Karpas-422 (cell line): ENCODE measurements around the gene PIK3R6. TPM values are rescaled to one million over a fixed set of nuclear protein-coding genes. Genes with fewer than 3 reads are reported as not detected.

ENCODE experiments used
- DNase-seq: peaks from one replicate; pipeline ENCODE4 v3.0.0-alpha.2; 2015
- H2AFZ ChIP-seq: fragments of 200-600 bp; sonication (generic); 2 replicates; pipeline ENCODE4 v1.6.1; 2014; ENCODE audit warnings: antibody characterized with exemption, low read length, mixed read lengths
- H3K27ac ChIP-seq: fragments of 200-600 bp; sonication (generic); 2 replicates; pipeline ENCODE4 v1.5.1; 2014; ENCODE audit warnings: mild to moderate bottlenecking, low read length, moderate library complexity
- H3K27me3 ChIP-seq: fragments of 200-600 bp; sonication (generic); 2 replicates; pipeline ENCODE4 v1.6.1; 2014; ENCODE audit warnings: low read length, mixed read lengths
- H3K36me3 ChIP-seq: fragments of 200-600 bp; sonication (generic); 2 replicates; pipeline ENCODE4 v1.6.1; 2014; ENCODE audit warnings: low read length, mixed read lengths; ENCODE audit not compliant: insufficient read depth
- H3K4me1 ChIP-seq: fragments of 200-600 bp; sonication (generic); 2 replicates; pipeline ENCODE4 v1.6.1; 2014; ENCODE audit warnings: mild to moderate bottlenecking, low read length, mixed read lengths
- H3K4me2 ChIP-seq: fragments of 200-600 bp; sonication (generic); 2 replicates; pipeline ENCODE4 v1.6.1; 2014; ENCODE audit warnings: low read length, low read depth, mild to moderate bottlenecking; ENCODE audit not compliant: poor library complexity, severe bottlenecking
- H3K4me3 ChIP-seq: fragments of 200-600 bp; sonication (generic); 2 replicates; pipeline ENCODE4 v1.5.1; 2014; ENCODE audit warnings: mild to moderate bottlenecking, antibody characterized with exemption, low read length, mixed read lengths
- H3K79me2 ChIP-seq: fragments of 200-600 bp; sonication (generic); 2 replicates; pipeline ENCODE4 v1.6.1; 2014; ENCODE audit warnings: mild to moderate bottlenecking, low read length, mixed read lengths
- H3K9ac ChIP-seq: fragments of 200-600 bp; sonication (generic); 2 replicates; pipeline ENCODE4 v1.6.0; 2014; ENCODE audit warnings: low read length
- H3K9me2 ChIP-seq: fragments of 200-600 bp; sonication (generic), shearing (Covaris generic); replicated peaks from 2 replicates; pipeline ENCODE4 v1.6.0; 2014; ENCODE audit warnings: mild to moderate bottlenecking, low read length, moderate library complexity; ENCODE audit not compliant: insufficient read depth
- H3K9me3 ChIP-seq: fragments of 300-700, 200-600 bp; sonication (generic); 2 replicates; pipeline ENCODE4 v1.6.1; 2014; ENCODE audit warnings: low read length, mixed read lengths
- H4K20me1 ChIP-seq: fragments of 200-600 bp; sonication (generic); 2 replicates; pipeline ENCODE4 v1.6.1; 2014; ENCODE audit warnings: mild to moderate bottlenecking, antibody characterized with exemption, low read length, low read depth; ENCODE audit not compliant: insufficient read depth
- total RNA-seq: library from RNA; depleted of rRNA; stranded (reverse); fragments of >200 nt; shearing (Covaris generic); gene quantifications from 2 replicates; pipeline ENCODE4 v1.2.3, GENCODE V29; 2014; ENCODE audit warnings: low replicate concordance; rRNA removed

PIK3R6 gene
- not detected in 2 replicates for total RNA-seq

DNA sequence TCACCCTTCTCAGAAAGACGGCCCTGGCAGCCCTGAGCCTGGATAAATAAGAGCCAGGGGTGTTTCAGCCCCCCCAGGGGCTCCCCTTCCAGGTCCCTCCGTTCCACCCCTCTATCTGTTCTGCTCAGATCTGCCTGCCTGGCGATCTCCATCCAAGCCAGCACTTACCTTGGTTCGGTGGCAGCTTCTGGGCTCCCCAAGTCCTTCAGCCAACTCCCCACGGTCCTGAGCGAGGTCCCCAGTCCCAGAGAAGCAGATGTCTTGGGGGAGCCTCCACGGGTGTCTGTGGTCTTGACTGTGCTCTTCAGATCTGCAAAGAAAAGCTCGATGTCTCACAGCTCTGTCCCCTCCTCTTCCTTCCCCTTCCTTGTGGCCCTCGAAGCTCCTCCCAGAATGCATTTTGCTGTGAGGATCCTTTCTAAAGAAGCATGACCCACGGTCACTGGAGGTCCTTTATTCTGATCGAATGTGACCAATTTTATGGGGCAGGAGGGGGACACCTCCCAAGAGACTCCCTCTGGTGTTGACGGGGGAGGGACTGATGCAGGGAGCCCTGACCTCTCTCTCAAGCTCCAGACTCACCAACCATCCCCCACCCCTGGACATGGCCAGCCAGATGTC lies at the start of gene PIK3R6:
Gene PIK3R6 (minus strand): TSS at position 314 of the 621 bp plus-strand sequence. CDS start 17,880 bp downstream, outside the sequence.
- Histone ChIP-seq H3K79me2 (no peaks in the 10 kb centered on the region), H3K4me3 (no peak within 1 kb of the TSS), H3K27ac (no peak within 1 kb of the TSS), H3K9me2 (no peaks in the 10 kb centered on the region), H3K36me3 (no peaks in the 10 kb centered on the region), H4K20me1 (no peaks in the 10 kb centered on the region), H3K9ac (no peak within 1 kb of the TSS), H3K9me3 (no peaks in the 10 kb centered on the region), H3K4me1 (no peaks in the 10 kb centered on the region), H2AFZ (no peak within 1 kb of the TSS), H3K4me2 (no peak within 1 kb of the TSS), H3K27me3 (no peaks in the 10 kb centered on the region)
- DNase-seq: no peak

- H3K27ac ChIP-seq: no peak overlapping the region
- H3K79me2 ChIP-seq: no peaks in the 10 kb centered on the region
Measured at GRCh38 chr17:8916466-8916865, 49.0 kb upstream of the PIK3R6 start.

GRCh38 chr17:8914554-8914953 lies 47.1 kb upstream of the PIK3R6 start:
- no peak overlapping the region for H3K4me3 ChIP-seq
- no peaks in the 10 kb centered on the region for H3K79me2 ChIP-seq
- no peaks in the 10 kb centered on the region; the same call in 1 of the 2 replicates for H4K20me1 ChIP-seq
- no peak for DNase-seq
- H3K4me1 ChIP-seq: peaks cover 6% of the 10 kb centered on the region; the same call in 1 of the 2 replicates
- H3K9me2 ChIP-seq: no peaks in the 10 kb centered on the region
- H3K36me3 ChIP-seq: no peaks in the 10 kb centered on the region
- no peak overlapping the region for H3K4me2 ChIP-seq
- H3K27me3 ChIP-seq: 0 out of 2 replicates have a peak, but pooled peaks cover 3% of the 10 kb centered on the region
- H3K9ac ChIP-seq: no peak overlapping the region
- H3K27ac ChIP-seq: no peak overlapping the region
- no peak overlapping the region for H2AFZ ChIP-seq
- H3K9me3 ChIP-seq: no peaks in the 10 kb centered on the region

More at GRCh38 chr17:8916466-8916865, 49.0 kb upstream of the PIK3R6 start:
- H3K9me2 ChIP-seq: no peaks in the 10 kb centered on the region
- no peaks in the 10 kb centered on the region; the same call in 1 of the 2 replicates for H4K20me1 ChIP-seq
- H3K36me3 ChIP-seq: no peaks in the 10 kb centered on the region
- DNase-seq: no peak
- no peak overlapping the region for H3K9ac ChIP-seq
- H3K4me1 ChIP-seq: peaks cover 6% of the 10 kb centered on the region; the same call in 1 of the 2 replicates
- no peak overlapping the region for H2AFZ ChIP-seq
- no peak overlapping the region for H3K4me3 ChIP-seq
- no peaks in the 10 kb centered on the region for H3K9me3 ChIP-seq
- H3K4me2 ChIP-seq: no peak overlapping the region
- H3K27me3 ChIP-seq: 0 out of 2 replicates have a peak, but pooled peaks cover 3% of the 10 kb centered on the region

DNA sequence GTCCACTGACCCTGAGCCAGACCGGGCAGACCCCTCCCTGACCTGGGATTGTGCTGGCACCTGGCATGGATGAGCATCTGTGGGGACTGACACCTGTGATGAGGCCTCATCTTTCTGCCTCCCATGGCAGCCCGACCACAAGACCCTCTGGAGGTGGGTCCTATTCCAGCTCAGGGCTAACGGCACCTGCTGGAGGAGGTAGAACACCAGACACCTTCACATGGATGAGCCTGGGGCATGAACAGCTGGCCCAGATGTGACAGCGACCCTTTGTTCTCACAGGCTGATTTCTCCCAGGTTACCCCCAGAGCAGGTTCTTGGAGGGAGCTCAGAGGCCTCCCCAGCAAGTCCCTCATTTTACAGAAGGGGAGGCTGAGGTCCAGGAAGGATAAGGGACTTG lies 46.4 kb upstream of the PIK3R6 start:
- Histone ChIP-seq H2AFZ (no peak overlapping the region), H3K79me2 (no peaks in the 10 kb centered on the region), H3K4me2 (no peak overlapping the region), H3K36me3 (no peaks in the 10 kb centered on the region), H3K4me1 (peaks cover 6% of the 10 kb centered on the region; the same call in 1 of the 2 replicates), H3K27ac (no peak overlapping the region), H3K9me3 (no peaks in the 10 kb centered on the region), H3K9ac (no peak overlapping the region), H4K20me1 (no peaks in the 10 kb centered on the region; the same call in 1 of the 2 replicates), H3K27me3 (no peaks in the 10 kb centered on the region), H3K9me2 (no peaks in the 10 kb centered on the region), H3K4me3 (no peak overlapping the region)
- DNase-seq: no peak

DNA sequence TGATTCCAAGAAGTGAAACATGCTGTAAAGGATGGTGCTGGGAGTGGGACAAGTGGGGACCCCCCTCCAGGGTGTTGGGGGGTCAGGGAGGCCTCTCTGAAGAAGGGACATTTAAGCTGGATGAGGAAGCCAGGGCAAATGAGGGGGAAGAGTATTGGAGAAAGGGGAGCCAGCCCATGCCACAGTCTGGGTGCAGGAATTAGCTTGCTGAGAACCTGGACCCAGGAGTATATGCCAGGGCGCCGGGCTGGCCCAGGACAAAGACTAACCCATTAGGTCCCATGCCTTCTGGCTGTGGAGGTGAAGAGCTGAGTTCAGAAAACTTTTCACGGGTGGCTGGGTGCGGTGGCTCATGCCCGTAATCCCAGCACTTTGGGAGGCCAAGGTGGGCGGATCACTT lies 45.6 kb upstream of the PIK3R6 start:
- no peak for DNase-seq
- Histone ChIP-seq H3K4me1 (peaks cover 6% of the 10 kb centered on the region; the same call in 1 of the 2 replicates), H4K20me1 (no peaks in the 10 kb centered on the region; the same call in 1 of the 2 replicates), H3K9me2 (no peaks in the 10 kb centered on the region), H3K9me3 (no peaks in the 10 kb centered on the region), H3K4me3 (no peak overlapping the region), H3K79me2 (no peaks in the 10 kb centered on the region), H2AFZ (no peak overlapping the region), H3K36me3 (no peaks in the 10 kb centered on the region), H3K27me3 (no peaks in the 10 kb centered on the region), H3K27ac (no peak overlapping the region), H3K9ac (no peak overlapping the region), H3K4me2 (no peak overlapping the region)

GRCh38 chr17:8912084-8912981 lies 44.9 kb upstream of the PIK3R6 start:
- H3K9me2 ChIP-seq: no peaks in the 10 kb centered on the region

GRCh38 chr17:8910969-8911604 lies 43.6 kb upstream of the PIK3R6 start:
- Histone ChIP-seq H3K4me1 (peaks cover 6% of the 10 kb centered on the region; the same call in 1 of the 2 replicates), H3K9me3 (no peaks in the 10 kb centered on the region), H3K9me2 (no peaks in the 10 kb centered on the region), H3K4me3 (no peak overlapping the region), H2AFZ (no peak overlapping the region), H3K27ac (no peak overlapping the region), H3K79me2 (no peaks in the 10 kb centered on the region), H4K20me1 (no peaks in the 10 kb centered on the region; the same call in 1 of the 2 replicates), H3K9ac (no peak overlapping the region), H3K36me3 (no peaks in the 10 kb centered on the region), H3K4me2 (no peak overlapping the region), H3K27me3 (no peaks in the 10 kb centered on the region)
- DNase-seq: no peak

More at GRCh38 chr17:8912084-8912981, 44.9 kb upstream of the PIK3R6 start:
- no peak overlapping the region for H3K4me2 ChIP-seq
- H2AFZ ChIP-seq: no peak overlapping the region
- H3K27ac ChIP-seq: no peak overlapping the region
- no peaks in the 10 kb centered on the region for H3K79me2 ChIP-seq
- H3K36me3 ChIP-seq: no peaks in the 10 kb centered on the region
- no peaks in the 10 kb centered on the region for H3K27me3 ChIP-seq
- no peaks in the 10 kb centered on the region; the same call in 1 of the 2 replicates for H4K20me1 ChIP-seq
- peaks cover 6% of the 10 kb centered on the region; the same call in 1 of the 2 replicates for H3K4me1 ChIP-seq
- H3K4me3 ChIP-seq: no peak overlapping the region
- H3K9me3 ChIP-seq: no peaks in the 10 kb centered on the region
- no peak for DNase-seq
- H3K9ac ChIP-seq: no peak overlapping the region
